Measurements from ENCODE around the gene RNF151.

RNF151 gene

DNA sequence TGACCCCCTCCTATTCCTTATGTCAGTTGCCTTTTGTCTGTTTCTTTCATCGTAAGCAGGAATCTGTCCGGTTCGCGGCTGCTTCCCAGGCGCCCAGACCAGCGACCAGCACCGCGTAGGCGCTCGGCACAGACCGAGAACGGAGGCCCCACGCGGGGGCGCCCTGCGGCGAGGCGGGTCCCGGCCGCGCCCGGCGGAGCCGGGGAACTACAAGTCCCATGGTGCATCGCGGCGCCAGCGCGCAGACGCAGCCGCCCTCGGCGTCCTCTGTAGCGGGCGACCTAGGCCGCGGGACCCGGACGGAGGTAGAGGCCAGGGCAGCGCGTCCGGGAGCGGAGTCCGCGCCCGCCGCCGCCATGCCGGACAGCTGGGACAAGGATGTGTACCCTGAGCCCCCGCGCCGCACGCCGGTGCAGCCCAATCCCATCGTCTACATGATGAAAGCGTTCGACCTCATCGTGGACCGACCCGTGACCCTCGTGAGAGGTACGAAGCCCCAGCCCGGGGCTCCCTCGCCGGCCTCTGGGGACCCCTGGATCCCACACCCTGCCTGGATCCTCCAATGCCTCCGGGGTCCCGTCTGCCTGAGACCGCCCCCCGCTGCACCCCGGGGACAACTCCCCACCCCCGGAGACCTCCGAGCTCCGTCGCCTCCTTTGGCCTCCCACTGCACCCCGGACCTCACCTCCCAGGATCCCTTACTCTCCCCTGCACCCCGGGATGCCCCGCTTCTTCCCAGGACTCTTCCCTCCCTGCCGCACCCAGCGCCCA lies 7.2 kb upstream of the RNF151 start, which contains the start of gene NDUFB10:
Gene NDUFB10, plus strand, starts transcription at position 270 of the 771 bp plus-strand sequence. Its CDS starts 87 bp downstream, at position 357.
- Histone ChIP-seq H3K36me3 (replicated peaks in 1 of 2; ENCODE audit: control insufficient read depth in 2 of 2, insufficient read depth in 2 of 2, low read length in 2 of 2) (peaks cover 18 to 36% of the 10 kb centered on the region in 2 donors), H3K14ac (ENCODE audit: low read length) (peak within 1 kb of the TSS; percentile 97), H3K9ac (ENCODE audit: low read depth, low read length, poor library complexity) (peak within 1 kb of the TSS; percentile 95), H3K79me1 (ENCODE audit: low read depth, low read length) (peaks cover 6% of the 10 kb centered on the region), H3K27ac (replicated peaks; ENCODE audit: low read length) (peak within 1 kb of the TSS; percentile 58), H2AK5ac (ENCODE audit: low read depth, low read length) (peak within 1 kb of the TSS; percentile 96), H2BK120ac (ENCODE audit: low read depth, low read length) (no peak within 1 kb of the TSS), H3K9me3 (replicated peaks in 1 of 2; ENCODE audit: control insufficient read depth in 2 of 2, insufficient read depth in 1 of 2, low read depth in 1 of 2, low read length in 2 of 2) (no peaks in the 10 kb centered on the region), H3K4ac (ENCODE audit: low read length) (peak within 1 kb of the TSS; percentile 32), H4K91ac (ENCODE audit: low read depth, low read length, poor library complexity) (no peak within 1 kb of the TSS), H3K27me3 (ENCODE audit: control insufficient read depth in 3 of 3, insufficient read depth in 3 of 3, low read depth in 1 of 3, low read length in 3 of 3) (no peaks in the 10 kb centered on the region), H4K8ac (ENCODE audit: low read depth, low read length) (peak within 1 kb of the TSS; percentile 70), H3K4me3 (ENCODE audit: low read length in 2 of 2) (peak within 1 kb of the TSS; percentile 77 to 87), H2AFZ (ENCODE audit: low read length) (peak within 1 kb of the TSS; percentile 94), H3K23ac (ENCODE audit: low read depth, low read length, poor library complexity) (peak within 1 kb of the TSS; percentile 94), H2BK12ac (ENCODE audit: low read length) (peak within 1 kb of the TSS; percentile 78), H3K4me1 (ENCODE audit: control insufficient read depth in 2 of 2, insufficient read depth in 1 of 2, low read depth in 1 of 2, low read length in 2 of 2) (peaks cover 7 to 9% of the 10 kb centered on the region in 2 donors), H3K4me2 (ENCODE audit: insufficient read depth, low read length, poor library complexity, severe bottlenecking) (peak within 1 kb of the TSS; percentile 71), H2BK5ac (ENCODE audit: low read length) (peak within 1 kb of the TSS; percentile 94), H3K18ac (ENCODE audit: low read length) (peak within 1 kb of the TSS; percentile 98), H2BK15ac (ENCODE audit: low read length) (peak within 1 kb of the TSS; percentile 50)
- no CpG with 5 or more reads among the region's 79 CpGs for WGBS, 2 donors (ENCODE audit: extremely low coverage in 2 of 2, insufficient read length in 2 of 2, insufficient replicate concordance in 1 of 2)
- peak; percentile 87 for DNase-seq (ENCODE audit: low spot score)

DNA sequence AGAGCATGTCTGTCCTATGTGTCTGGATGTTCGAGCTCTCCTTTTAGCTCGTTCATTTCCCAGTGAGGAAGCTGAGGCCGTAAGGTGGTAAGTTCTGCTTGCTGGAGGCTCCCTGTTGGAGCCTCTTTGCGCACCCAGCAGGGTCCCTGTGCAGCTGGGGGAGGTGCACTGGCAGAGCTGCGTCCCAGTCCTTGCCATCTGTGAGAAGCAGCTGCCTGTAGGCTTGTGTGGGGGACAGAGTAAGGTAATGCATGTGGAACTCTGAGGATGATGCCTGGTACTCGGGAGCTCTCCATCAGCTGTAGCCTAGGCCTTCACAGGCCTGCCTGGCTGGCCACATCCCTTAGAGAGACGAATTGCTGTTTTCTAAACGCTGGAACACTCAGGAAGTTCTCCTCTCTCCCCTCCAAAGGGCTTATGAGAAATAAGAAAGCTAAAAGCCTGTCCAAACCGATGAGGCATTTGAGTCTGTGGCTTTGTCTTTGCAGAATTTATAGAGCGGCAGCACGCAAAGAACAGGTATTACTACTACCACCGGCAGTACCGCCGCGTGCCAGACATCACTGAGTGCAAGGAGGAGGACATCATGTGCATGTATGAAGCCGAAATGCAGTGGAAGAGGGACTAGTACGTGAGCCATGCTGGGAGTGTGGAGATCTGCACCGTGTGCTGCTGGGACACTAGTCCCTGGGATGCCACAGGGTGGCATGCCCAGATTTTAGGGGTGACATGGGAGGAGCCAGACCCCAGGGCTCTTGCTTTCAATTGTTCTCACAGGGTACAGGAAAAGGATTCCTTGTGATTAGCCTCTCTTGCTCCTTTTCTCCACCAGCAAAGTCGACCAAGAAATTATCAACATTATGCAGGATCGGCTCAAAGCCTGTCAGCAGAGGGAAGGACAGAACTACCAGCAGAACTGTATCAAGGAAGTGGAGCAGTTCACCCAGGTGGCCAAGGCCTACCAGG lies 5.7 kb upstream of the RNF151 start:
- Histone ChIP-seq H2BK15ac (ENCODE audit: low read length) (no peak overlapping the region), H2BK12ac (ENCODE audit: low read length) (no peak overlapping the region), H3K4me1 (ENCODE audit: control insufficient read depth in 2 of 2, insufficient read depth in 1 of 2, low read depth in 1 of 2, low read length in 2 of 2) (peaks cover 13 to 14% of the 10 kb centered on the region in 2 donors), H3K23ac (ENCODE audit: low read depth, low read length, poor library complexity) (peak overlapping the region; percentile 26), H3K18ac (ENCODE audit: low read length) (no peak overlapping the region), H3K4ac (ENCODE audit: low read length) (no peak overlapping the region), H3K27ac (replicated peaks; ENCODE audit: low read length) (peak overlapping the region; percentile 18), H4K91ac (ENCODE audit: low read depth, low read length, poor library complexity) (no peak overlapping the region), H3K36me3 (replicated peaks in 1 of 2; ENCODE audit: control insufficient read depth in 2 of 2, insufficient read depth in 2 of 2, low read length in 2 of 2) (peaks cover 18 to 36% of the 10 kb centered on the region in 2 donors), H2BK5ac (ENCODE audit: low read length) (no peak overlapping the region), H2AK5ac (ENCODE audit: low read depth, low read length) (no peak overlapping the region), H3K9ac (ENCODE audit: low read depth, low read length, poor library complexity) (peak overlapping the region; percentile 18), H4K8ac (ENCODE audit: low read depth, low read length) (no peak overlapping the region), H2BK120ac (ENCODE audit: low read depth, low read length) (no peak overlapping the region), H3K79me1 (ENCODE audit: low read depth, low read length) (peaks cover 17% of the 10 kb centered on the region), H3K27me3 (ENCODE audit: control insufficient read depth in 3 of 3, insufficient read depth in 3 of 3, low read depth in 1 of 3, low read length in 3 of 3) (no peaks in the 10 kb centered on the region), H3K9me3 (replicated peaks in 1 of 2; ENCODE audit: control insufficient read depth in 2 of 2, insufficient read depth in 1 of 2, low read depth in 1 of 2, low read length in 2 of 2) (no peaks in the 10 kb centered on the region), H3K4me3 (ENCODE audit: low read length in 2 of 2) (peak overlapping the region in 1 of 2 donors; percentile 77), H2AFZ (ENCODE audit: low read length) (no peak overlapping the region), H3K4me2 (ENCODE audit: insufficient read depth, low read length, poor library complexity, severe bottlenecking) (no peak overlapping the region), H3K14ac (ENCODE audit: low read length) (no peak overlapping the region)
- DNase-seq (ENCODE audit: low spot score), result no peak
- WGBS, 2 donors (ENCODE audit: extremely low coverage in 2 of 2, insufficient read length in 2 of 2, insufficient replicate concordance in 1 of 2), result no CpG with 5 or more reads among the region's 20 CpGs

DNA sequence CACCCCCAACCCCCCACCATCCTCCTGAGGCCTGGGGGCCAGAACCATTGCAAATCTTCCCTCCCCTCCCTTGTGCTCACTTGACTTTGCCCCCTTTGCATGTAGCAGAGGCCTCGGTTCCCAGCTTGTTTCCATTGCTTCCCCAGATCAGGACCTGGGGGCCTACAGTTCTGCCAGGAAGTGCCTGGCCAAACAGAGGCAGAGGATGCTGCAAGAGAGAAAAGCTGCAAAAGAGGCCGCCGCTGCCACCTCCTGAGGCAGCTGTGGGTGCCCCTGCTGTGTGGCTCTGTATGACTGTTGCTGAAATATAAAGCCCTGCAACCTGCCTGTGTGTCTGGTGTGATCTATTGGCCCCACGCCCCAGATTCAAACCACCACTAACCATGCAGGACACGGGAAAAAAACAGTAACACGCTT lies 5.0 kb upstream of the RNF151 start:
- Histone ChIP-seq H3K27me3 (ENCODE audit: control insufficient read depth in 3 of 3, insufficient read depth in 3 of 3, low read depth in 1 of 3, low read length in 3 of 3) (no peaks in the 10 kb centered on the region), H3K14ac (ENCODE audit: low read length) (no peak overlapping the region), H3K9ac (ENCODE audit: low read depth, low read length, poor library complexity) (no peak overlapping the region), H3K79me1 (ENCODE audit: low read depth, low read length) (peaks cover 18% of the 10 kb centered on the region), H2BK12ac (ENCODE audit: low read length) (no peak overlapping the region), H2AK5ac (ENCODE audit: low read depth, low read length) (no peak overlapping the region), H3K4me2 (ENCODE audit: insufficient read depth, low read length, poor library complexity, severe bottlenecking) (no peak overlapping the region), H3K36me3 (replicated peaks in 1 of 2; ENCODE audit: control insufficient read depth in 2 of 2, insufficient read depth in 2 of 2, low read length in 2 of 2) (peaks cover 18 to 36% of the 10 kb centered on the region in 2 donors), H3K18ac (ENCODE audit: low read length) (no peak overlapping the region), H3K9me3 (replicated peaks in 1 of 2; ENCODE audit: control insufficient read depth in 2 of 2, insufficient read depth in 1 of 2, low read depth in 1 of 2, low read length in 2 of 2) (no peaks in the 10 kb centered on the region), H3K4me3 (ENCODE audit: low read length in 2 of 2) (peak overlapping the region in 1 of 2 donors; percentile 19), H2BK120ac (ENCODE audit: low read depth, low read length) (no peak overlapping the region), H3K4me1 (ENCODE audit: control insufficient read depth in 2 of 2, insufficient read depth in 1 of 2, low read depth in 1 of 2, low read length in 2 of 2) (peaks cover 14 to 15% of the 10 kb centered on the region in 2 donors), H3K4ac (ENCODE audit: low read length) (no peak overlapping the region), H3K27ac (replicated peaks; ENCODE audit: low read length) (no peak overlapping the region), H2BK5ac (ENCODE audit: low read length) (no peak overlapping the region), H4K91ac (ENCODE audit: low read depth, low read length, poor library complexity) (no peak overlapping the region), H2BK15ac (ENCODE audit: low read length) (no peak overlapping the region), H4K8ac (ENCODE audit: low read depth, low read length) (no peak overlapping the region), H3K23ac (ENCODE audit: low read depth, low read length, poor library complexity) (no peak overlapping the region), H2AFZ (ENCODE audit: low read length) (no peak overlapping the region)
- DNase-seq (ENCODE audit: low spot score), result no peak
- WGBS, 2 donors (ENCODE audit: extremely low coverage in 2 of 2, insufficient read length in 2 of 2, insufficient replicate concordance in 1 of 2), result no CpG with 5 or more reads among the region's 6 CpGs

Measured in neuronal stem cell (in vitro differentiated cells).